HEK293 (cell line): Measurements from ENCODE around the gene ZC3H12C.

Source experiments
- CTCF ChIA-PET: fragments of 350-600 bp; formaldehyde crosslinking; extraction: SDS; loops from one replicate; lab custom pipeline; 2021; ENCODE audit warnings: antibody characterized with exemption; lab: Yijun Ruan, JAX
- POLR2A ChIA-PET: fragments of 300-600 bp; formaldehyde crosslinking; extraction: SDS; loops from one replicate; lab custom pipeline; 2020; ENCODE audit warnings: antibody characterized with exemption, inconsistent platforms; lab: Yijun Ruan, JAX
- H3K27ac ChIP-seq: fragments of 200-500 bp; sonication (Bioruptor generic); 2 replicates; pipeline ENCODE4 v1.5.1; 2014; ENCODE audit warnings: low read depth, low read length, control low read depth, inconsistent platforms; ENCODE audit errors: extremely low read depth
- H3K36me3 ChIP-seq, 2 experiments: fragments of 200-500 bp in 1 of 2; sonication (Bioruptor generic) in 1 of 2; 1 replicate in 1 of 2; 2 replicates in 1 of 2; pipeline ENCODE4 v1.5.1; 2014 to 2017; ENCODE audit warnings: inconsistent platforms in 2 of 2, low read length in 2 of 2; ENCODE audit not compliant: control insufficient read depth in 2 of 2, insufficient read depth in 1 of 2
- H3K4me1 ChIP-seq: fragments of 200-500 bp; sonication (Bioruptor generic); 2 replicates; pipeline ENCODE4 v1.5.1; 2014; ENCODE audit warnings: mild to moderate bottlenecking, low read length, inconsistent platforms; ENCODE audit not compliant: control insufficient read depth, insufficient read depth
- H3K4me3 ChIP-seq: 2 replicates; pipeline ENCODE4 v1.5.1; 2011; ENCODE audit warnings: low read depth, mild to moderate bottlenecking, control low read depth, low read length, moderate library complexity
- H3K9me3 ChIP-seq: fragments of 200-500 bp; sonication (Bioruptor generic); 2 replicates; pipeline ENCODE4 v1.5.1; 2014; ENCODE audit warnings: low read depth, low read length, inconsistent platforms; ENCODE audit not compliant: control insufficient read depth, insufficient read depth
- HOXD13 ChIP-seq: sonication (generic); formaldehyde crosslinking; IDR thresholded peaks from 2 replicates; pipeline ENCODE4 v1.8.0; 2022; ENCODE audit warnings: missing genetic modification reagents, borderline replicate concordance
- INSM2 ChIP-seq: fragments of 450-650 bp; formaldehyde crosslinking; IDR thresholded peaks from 2 replicates; pipeline ENCODE4 v1.5.1; 2016; ENCODE audit warnings: missing biosample characterization, missing genetic modification characterization
- KLF8 ChIP-seq: fragments of 450-650 bp; formaldehyde crosslinking; IDR thresholded peaks from 2 replicates; pipeline ENCODE4 v1.5.1; 2016; ENCODE audit warnings: missing biosample characterization, missing genetic modification characterization
- MEIS1 ChIP-seq: sonication (generic); formaldehyde crosslinking; IDR thresholded peaks from 2 replicates; pipeline ENCODE4 v1.8.1; 2022; ENCODE audit warnings: missing genetic modification reagents, mild to moderate bottlenecking, borderline replicate concordance
- TRIM28 ChIP-seq: IDR thresholded peaks from 2 replicates; pipeline ENCODE4 v1.6.1; 2011; ENCODE audit warnings: low read length, control low read depth, borderline replicate concordance
- ZBTB48 ChIP-seq: fragments of 450-650 bp; formaldehyde crosslinking; IDR thresholded peaks from 2 replicates; pipeline ENCODE4 v1.5.1; 2016; ENCODE audit warnings: missing biosample characterization, missing genetic modification characterization
- ZBTB8A ChIP-seq: fragments of 450-650 bp; formaldehyde crosslinking; IDR thresholded peaks from 2 replicates; pipeline ENCODE4 v1.5.1; 2016; ENCODE audit warnings: missing biosample characterization, missing genetic modification characterization
- ZFHX2 ChIP-seq: fragments of 450-650 bp; formaldehyde crosslinking; conservative IDR thresholded peaks from 2 replicates; pipeline ENCODE4 v1.5.1; 2016; ENCODE audit warnings: missing biosample characterization, missing genetic modification characterization
- ZFP41 ChIP-seq: fragments of 450-650 bp; formaldehyde crosslinking; IDR thresholded peaks from 2 replicates; pipeline ENCODE4 v1.5.1; 2016; ENCODE audit warnings: missing biosample characterization, missing genetic modification characterization, borderline replicate concordance
- ZNF157 ChIP-seq: fragments of 450-650 bp; formaldehyde crosslinking; IDR thresholded peaks from 2 replicates; pipeline ENCODE4 v1.5.1; 2016; ENCODE audit warnings: missing biosample characterization, missing genetic modification characterization
- ZNF184 ChIP-seq: fragments of 450-650 bp; IDR thresholded peaks from 2 replicates; pipeline ENCODE4 v1.5.1; 2018; ENCODE audit warnings: missing biosample characterization, mild to moderate bottlenecking, missing genetic modification characterization
- ZNF311 ChIP-seq: fragments of 450-650 bp; formaldehyde crosslinking; IDR thresholded peaks from 2 replicates; pipeline ENCODE4 v1.5.1; 2017; ENCODE audit warnings: missing biosample characterization, missing genetic modification characterization, borderline replicate concordance
- ZNF514 ChIP-seq: fragments of 450-650 bp; formaldehyde crosslinking; IDR thresholded peaks from 2 replicates; pipeline ENCODE4 v1.5.1; 2016; ENCODE audit warnings: missing biosample characterization, missing genetic modification characterization
- ZNF544 ChIP-seq: fragments of 450-650 bp; formaldehyde crosslinking; IDR thresholded peaks from 2 replicates; pipeline ENCODE4 v1.5.0; 2017; ENCODE audit warnings: missing biosample characterization, missing genetic modification characterization
- ZNF561 ChIP-seq: fragments of 450-650 bp; IDR thresholded peaks from 2 replicates; pipeline ENCODE4 v1.5.1; 2018; ENCODE audit warnings: missing biosample characterization, missing genetic modification characterization, borderline replicate concordance
- ZNF76 ChIP-seq: fragments of 450-650 bp; formaldehyde crosslinking; IDR thresholded peaks from 2 replicates; pipeline ENCODE4; 2016; ENCODE audit warnings: low read depth, missing biosample characterization, missing genetic modification characterization, borderline replicate concordance
- TF ChIP-seq, protein P1 (sequence below): fragments of 450-650 bp; formaldehyde crosslinking; IDR thresholded peaks from 2 replicates; pipeline ENCODE4 v1.5.1; 2016; ENCODE audit warnings: missing biosample characterization, missing genetic modification characterization
- TF ChIP-seq, protein P2 (sequence below): fragments of 450-650 bp; formaldehyde crosslinking; IDR thresholded peaks from 2 replicates; pipeline ENCODE4 v1.5.1; 2017; ENCODE audit warnings: missing biosample characterization, missing genetic modification characterization
- TF ChIP-seq, protein P3 (sequence below): fragments of 450-650 bp; formaldehyde crosslinking; IDR thresholded peaks from 2 replicates; pipeline ENCODE4 v1.5.1; 2016; ENCODE audit warnings: missing biosample characterization, missing genetic modification characterization
- TF ChIP-seq, protein P4 (sequence below): fragments of 450-650 bp; formaldehyde crosslinking; IDR thresholded peaks from 2 replicates; pipeline ENCODE4 v1.5.1; 2016; ENCODE audit warnings: missing biosample characterization, missing genetic modification characterization

The ZC3H12C gene

DNA sequence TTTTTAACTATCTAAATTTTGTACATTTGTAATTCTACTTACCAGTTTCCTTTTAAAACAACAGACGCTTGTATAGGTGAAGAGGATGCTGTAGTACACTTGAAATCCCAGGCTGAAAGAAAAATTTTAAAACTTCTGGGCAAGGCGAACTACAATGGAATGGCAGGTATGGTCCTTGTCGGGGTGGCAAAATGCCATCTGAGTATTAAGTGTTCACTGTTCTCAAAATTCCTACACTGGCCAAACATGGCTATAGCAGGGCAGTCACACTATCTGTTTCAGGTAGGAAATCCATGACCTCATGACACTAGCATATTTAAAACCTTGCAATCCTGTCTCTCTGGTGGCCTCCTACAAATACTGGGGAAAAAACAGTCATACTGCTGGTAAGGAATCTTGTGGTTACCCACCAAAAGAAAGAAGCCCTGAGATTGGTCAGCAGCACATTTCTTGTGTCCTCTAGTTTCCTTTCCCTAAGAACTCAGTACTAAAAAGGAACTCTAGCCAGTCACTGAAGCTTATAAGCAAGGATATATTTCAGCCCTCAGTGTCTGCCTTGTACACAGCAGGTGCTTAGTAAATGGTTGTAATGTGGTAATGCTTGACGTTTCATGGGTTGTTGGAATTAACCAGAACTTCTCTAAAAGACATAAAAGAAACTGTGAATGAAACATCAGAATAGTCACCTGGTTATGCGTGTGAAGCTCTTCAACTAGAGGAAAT is 5.2 kb upstream of the ZC3H12C start:
- ChIA-PET POLR2A (interaction anchor here (0.7 kb wide), 1 partner anchor 10 kb away, joined by 4 read pairs; no protein-coding TSS in a partner anchor), CTCF (no interaction called here)
- Histone ChIP-seq H3K4me3 (no peak overlapping the region), H3K36me3 (no peaks in the 10 kb centered on the region), H3K27ac (no peak overlapping the region), H3K9me3 (no peaks in the 10 kb centered on the region)
- TF ChIP-seq, protein P1, sequence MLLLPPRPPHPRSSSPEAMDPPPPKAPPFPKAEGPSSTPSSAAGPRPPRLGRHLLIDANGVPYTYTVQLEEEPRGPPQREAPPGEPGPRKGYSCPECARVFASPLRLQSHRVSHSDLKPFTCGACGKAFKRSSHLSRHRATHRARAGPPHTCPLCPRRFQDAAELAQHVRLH (tag by site-specific recombination) = no peak
- no peak for TF ChIP-seq ZFP41
- TF ChIP-seq ZNF544 (tag by site-specific recombination) = no peak
- no peak for TF ChIP-seq ZNF514 (tag by site-specific recombination)
- no peak for TF ChIP-seq ZNF76 (tag by site-specific recombination)
- TF ChIP-seq ZNF311 (tag by site-specific recombination) = no peak
- TF ChIP-seq MEIS1 = no peak
- no peak for TF ChIP-seq TRIM28
- no peak for TF ChIP-seq HOXD13 (CRISPR knock-in tag)
- no peak for TF ChIP-seq ZBTB48
- no peak for TF ChIP-seq ZNF561 (tag by site-specific recombination)
- no peak for TF ChIP-seq ZNF157 (tag by site-specific recombination)
- TF ChIP-seq, protein P2, sequence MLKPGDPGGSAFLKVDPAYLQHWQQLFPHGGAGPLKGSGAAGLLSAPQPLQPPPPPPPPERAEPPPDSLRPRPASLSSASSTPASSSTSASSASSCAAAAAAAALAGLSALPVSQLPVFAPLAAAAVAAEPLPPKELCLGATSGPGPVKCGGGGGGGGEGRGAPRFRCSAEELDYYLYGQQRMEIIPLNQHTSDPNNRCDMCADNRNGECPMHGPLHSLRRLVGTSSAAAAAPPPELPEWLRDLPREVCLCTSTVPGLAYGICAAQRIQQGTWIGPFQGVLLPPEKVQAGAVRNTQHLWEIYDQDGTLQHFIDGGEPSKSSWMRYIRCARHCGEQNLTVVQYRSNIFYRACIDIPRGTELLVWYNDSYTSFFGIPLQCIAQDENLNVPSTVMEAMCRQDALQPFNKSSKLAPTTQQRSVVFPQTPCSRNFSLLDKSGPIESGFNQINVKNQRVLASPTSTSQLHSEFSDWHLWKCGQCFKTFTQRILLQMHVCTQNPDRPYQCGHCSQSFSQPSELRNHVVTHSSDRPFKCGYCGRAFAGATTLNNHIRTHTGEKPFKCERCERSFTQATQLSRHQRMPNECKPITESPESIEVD (tag by site-specific recombination) = no peak
- TF ChIP-seq ZFHX2 (tag by site-specific recombination) = no peak
- no peak for TF ChIP-seq INSM2 (tag by site-specific recombination)
- TF ChIP-seq, protein P3, sequence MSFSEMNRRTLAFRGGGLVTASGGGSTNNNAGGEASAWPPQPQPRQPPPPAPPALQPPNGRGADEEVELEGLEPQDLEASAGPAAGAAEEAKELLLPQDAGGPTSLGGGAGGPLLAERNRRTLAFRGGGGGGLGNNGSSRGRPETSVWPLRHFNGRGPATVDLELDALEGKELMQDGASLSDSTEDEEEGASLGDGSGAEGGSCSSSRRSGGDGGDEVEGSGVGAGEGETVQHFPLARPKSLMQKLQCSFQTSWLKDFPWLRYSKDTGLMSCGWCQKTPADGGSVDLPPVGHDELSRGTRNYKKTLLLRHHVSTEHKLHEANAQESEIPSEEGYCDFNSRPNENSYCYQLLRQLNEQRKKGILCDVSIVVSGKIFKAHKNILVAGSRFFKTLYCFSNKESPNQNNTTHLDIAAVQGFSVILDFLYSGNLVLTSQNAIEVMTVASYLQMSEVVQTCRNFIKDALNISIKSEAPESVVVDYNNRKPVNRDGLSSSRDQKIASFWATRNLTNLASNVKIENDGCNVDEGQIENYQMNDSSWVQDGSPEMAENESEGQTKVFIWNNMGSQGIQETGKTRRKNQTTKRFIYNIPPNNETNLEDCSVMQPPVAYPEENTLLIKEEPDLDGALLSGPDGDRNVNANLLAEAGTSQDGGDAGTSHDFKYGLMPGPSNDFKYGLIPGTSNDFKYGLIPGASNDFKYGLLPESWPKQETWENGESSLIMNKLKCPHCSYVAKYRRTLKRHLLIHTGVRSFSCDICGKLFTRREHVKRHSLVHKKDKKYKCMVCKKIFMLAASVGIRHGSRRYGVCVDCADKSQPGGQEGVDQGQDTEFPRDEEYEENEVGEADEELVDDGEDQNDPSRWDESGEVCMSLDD (tag by site-specific recombination) = no peak
- no peak for TF ChIP-seq ZBTB8A (tag by site-specific recombination)
- no peak for TF ChIP-seq ZNF184 (tag by site-specific recombination)
- TF ChIP-seq, protein P4, sequence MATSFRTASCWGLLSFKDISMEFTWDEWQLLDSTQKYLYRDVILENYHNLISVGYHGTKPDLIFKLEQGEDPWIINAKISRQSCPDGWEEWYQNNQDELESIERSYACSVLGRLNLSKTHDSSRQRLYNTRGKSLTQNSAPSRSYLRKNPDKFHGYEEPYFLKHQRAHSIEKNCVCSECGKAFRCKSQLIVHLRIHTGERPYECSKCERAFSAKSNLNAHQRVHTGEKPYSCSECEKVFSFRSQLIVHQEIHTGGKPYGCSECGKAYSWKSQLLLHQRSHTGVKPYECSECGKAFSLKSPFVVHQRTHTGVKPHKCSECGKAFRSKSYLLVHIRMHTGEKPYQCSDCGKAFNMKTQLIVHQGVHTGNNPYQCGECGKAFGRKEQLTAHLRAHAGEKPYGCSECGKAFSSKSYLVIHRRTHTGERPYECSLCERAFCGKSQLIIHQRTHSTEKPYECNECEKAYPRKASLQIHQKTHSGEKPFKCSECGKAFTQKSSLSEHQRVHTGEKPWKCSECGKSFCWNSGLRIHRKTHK = no peak
- TF ChIP-seq KLF8 (tag by site-specific recombination) = no peak
- TF ChIP-seq, all 188 proteins: peak for 0
- no peaks in the 10 kb centered on the region for H3K4me1 ChIP-seq
